DND-41 (cell line): Measurements from ENCODE around the gene MYCBP2.

ENCODE experiments used
- ATAC-seq: fragments of 200-7000 bp; cut with Tn5 transposase; 3 replicates; pipeline ENCODE4 v1.9.1; 2021; ENCODE audit warnings: low read depth; ENCODE audit not compliant: insufficient read depth
- DNase-seq: peaks from one replicate; pipeline ENCODE4 v3.0.0-alpha.2; 2020
- H2AFZ ChIP-seq: 2 replicates; pipeline ENCODE4 v1.6.0; 2012; ENCODE audit warnings: low read depth, low read length
- H3K27ac ChIP-seq: 2 replicates; pipeline ENCODE4 v1.5.1; 2012; ENCODE audit warnings: low read length, inconsistent platforms
- H3K27me3 ChIP-seq: fragments of 200-600 bp; sonication (generic); 2 replicates; pipeline ENCODE4 v1.6.0; 2012; ENCODE audit warnings: low read length, mild to moderate bottlenecking, inconsistent platforms; ENCODE audit not compliant: insufficient read depth, poor library complexity
- H3K36me3 ChIP-seq: 2 replicates; pipeline ENCODE4 v1.5.1; 2012; ENCODE audit warnings: low read length, inconsistent platforms; ENCODE audit not compliant: insufficient read depth
- H3K4me1 ChIP-seq: 2 replicates; pipeline ENCODE4 v1.5.1; 2012; ENCODE audit warnings: mild to moderate bottlenecking, low read length; ENCODE audit not compliant: insufficient read depth
- H3K4me2 ChIP-seq: 2 replicates; pipeline ENCODE4 v1.6.0; 2012; ENCODE audit warnings: mild to moderate bottlenecking, moderate library complexity, low read length, inconsistent platforms; ENCODE audit not compliant: insufficient read depth
- H3K4me3 ChIP-seq, 2 experiments: fragments of 200-600 bp in 1 of 2; shearing (Covaris generic) in 1 of 2; 2 replicates each; pipeline ENCODE4 v1.5.1; 2012 to 2016; ENCODE audit warnings: inconsistent platforms in 2 of 2, low read length in 2 of 2, mild to moderate bottlenecking in 2 of 2, low read depth in 1 of 2, moderate library complexity in 1 of 2
- H3K79me2 ChIP-seq: 2 replicates; pipeline ENCODE4 v1.6.0; 2012; ENCODE audit warnings: low read length, inconsistent platforms; ENCODE audit not compliant: insufficient read depth
- H3K9ac ChIP-seq: 2 replicates; pipeline ENCODE4 v1.6.0; 2012; ENCODE audit warnings: low read depth, mild to moderate bottlenecking, inconsistent platforms, low read length, moderate library complexity
- H3K9me3 ChIP-seq: 2 replicates; pipeline ENCODE4 v1.5.1; 2012; ENCODE audit warnings: low read length, moderate library complexity, mild to moderate bottlenecking, inconsistent platforms; ENCODE audit not compliant: insufficient read depth, severe bottlenecking
- H4K20me1 ChIP-seq: 2 replicates; pipeline ENCODE4 v1.6.0; 2012; ENCODE audit warnings: low read length; ENCODE audit not compliant: insufficient read depth
- EZH2 ChIP-seq: IDR thresholded peaks from 3 replicates; pipeline ENCODE4 v1.6.1; 2012; ENCODE audit warnings: borderline replicate concordance, low read depth, mild to moderate bottlenecking, moderate library complexity, low read length, inconsistent platforms; ENCODE audit not compliant: severe bottlenecking
- TF ChIP-seq, protein P1 (sequence below): IDR thresholded peaks from 2 replicates; pipeline ENCODE4 v1.5.1; 2012; ENCODE audit warnings: borderline replicate concordance, low read length, moderate library complexity, mild to moderate bottlenecking; ENCODE audit not compliant: poor library complexity, severe bottlenecking; ENCODE audit errors: extremely low read depth

The MYCBP2 gene

DNA sequence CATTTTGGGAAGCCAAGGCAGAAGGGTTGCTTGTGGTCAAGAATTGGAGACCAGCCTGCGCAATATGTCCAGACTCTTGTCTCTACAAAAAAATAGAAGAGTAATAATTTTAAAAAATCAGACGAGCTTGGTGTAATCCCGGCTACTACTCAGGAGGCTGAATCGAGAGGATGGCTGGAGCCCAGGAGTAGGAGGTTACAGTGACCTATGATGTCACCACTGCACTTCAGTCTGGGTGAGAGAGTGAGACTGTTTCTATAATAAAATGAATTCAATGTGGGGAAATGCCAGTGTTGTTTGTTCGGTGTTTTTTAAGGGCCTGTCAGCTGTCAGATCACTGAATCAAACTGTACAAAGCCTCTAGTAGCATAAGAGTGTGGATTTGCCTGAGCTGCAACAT lies 298.7 kb downstream of the MYCBP2 start:
- Histone ChIP-seq H3K79me2 (peaks cover 36% of the 10 kb centered on the region), H3K4me1 (peaks cover 42% of the 10 kb centered on the region), H3K9ac (no peak overlapping the region), H3K36me3 (peaks cover 10% of the 10 kb centered on the region), H3K4me3 (peak overlapping the region in 1 of 2 experiments; percentile 95; a peak in 2 of 4 replicates), H3K27ac (no peak overlapping the region), H3K9me3 (no peaks in the 10 kb centered on the region), H3K27me3 (no peaks in the 10 kb centered on the region), H2AFZ (peak overlapping the region; percentile 76; the same call in 1 of the 2 replicates), H3K4me2 (peak overlapping the region; percentile 95), H4K20me1 (peaks cover 32% of the 10 kb centered on the region)
- no peak for DNase-seq
- ATAC-seq, result no peak
- TF ChIP-seq EZH2, result no peak
- TF ChIP-seq, protein P1, sequence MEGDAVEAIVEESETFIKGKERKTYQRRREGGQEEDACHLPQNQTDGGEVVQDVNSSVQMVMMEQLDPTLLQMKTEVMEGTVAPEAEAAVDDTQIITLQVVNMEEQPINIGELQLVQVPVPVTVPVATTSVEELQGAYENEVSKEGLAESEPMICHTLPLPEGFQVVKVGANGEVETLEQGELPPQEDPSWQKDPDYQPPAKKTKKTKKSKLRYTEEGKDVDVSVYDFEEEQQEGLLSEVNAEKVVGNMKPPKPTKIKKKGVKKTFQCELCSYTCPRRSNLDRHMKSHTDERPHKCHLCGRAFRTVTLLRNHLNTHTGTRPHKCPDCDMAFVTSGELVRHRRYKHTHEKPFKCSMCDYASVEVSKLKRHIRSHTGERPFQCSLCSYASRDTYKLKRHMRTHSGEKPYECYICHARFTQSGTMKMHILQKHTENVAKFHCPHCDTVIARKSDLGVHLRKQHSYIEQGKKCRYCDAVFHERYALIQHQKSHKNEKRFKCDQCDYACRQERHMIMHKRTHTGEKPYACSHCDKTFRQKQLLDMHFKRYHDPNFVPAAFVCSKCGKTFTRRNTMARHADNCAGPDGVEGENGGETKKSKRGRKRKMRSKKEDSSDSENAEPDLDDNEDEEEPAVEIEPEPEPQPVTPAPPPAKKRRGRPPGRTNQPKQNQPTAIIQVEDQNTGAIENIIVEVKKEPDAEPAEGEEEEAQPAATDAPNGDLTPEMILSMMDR, result no peak

DNA sequence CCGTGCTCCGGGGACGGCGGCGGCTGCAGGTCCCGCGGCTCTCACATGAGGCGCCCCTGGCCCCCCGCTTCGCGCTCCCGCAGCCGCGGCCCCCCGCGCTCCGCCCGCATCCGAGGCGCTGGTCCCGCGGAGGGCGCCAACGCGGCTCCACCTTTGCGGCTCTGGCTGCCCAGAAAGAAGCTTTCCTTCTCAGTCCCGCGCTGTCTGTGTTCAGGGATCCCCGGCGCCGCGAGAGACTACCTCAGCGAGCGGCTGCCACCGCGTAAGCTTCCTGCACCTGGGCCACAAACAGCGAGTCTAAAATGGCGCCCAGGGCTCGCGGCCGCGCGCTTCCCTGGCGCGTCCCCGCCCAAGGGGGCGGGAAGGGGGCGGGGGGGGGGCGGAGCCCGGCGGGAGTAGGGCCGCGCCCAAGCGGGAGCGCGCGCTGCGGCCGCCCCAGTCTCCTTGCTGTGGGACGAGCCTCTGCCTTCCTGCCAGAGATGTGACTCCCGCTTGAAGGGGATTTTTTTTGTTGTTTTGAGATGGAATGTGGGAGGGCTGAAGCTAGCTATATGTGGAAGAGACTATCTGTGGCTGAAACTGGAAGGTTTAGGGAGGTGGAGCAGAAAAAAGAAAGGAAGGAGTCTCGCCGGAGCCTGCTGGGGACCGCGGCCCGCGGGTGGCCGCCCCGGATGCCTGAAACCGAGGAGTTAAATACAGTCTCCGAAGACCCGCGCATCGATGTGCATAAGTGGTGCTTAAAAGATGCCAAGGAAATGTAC lies 299.9 kb downstream of the MYCBP2 start, which contains the start of gene FBXL3:
Gene FBXL3, minus strand, starts transcription at position 299 of the 761 bp plus-strand sequence. CDS start 5,299 bp downstream, outside the sequence.
- H3K27ac ChIP-seq, result peak within 1 kb of the TSS; percentile 95
- peak within 1 kb of the TSS; percentile 87 to 95; a peak in 3 of 4 replicates for H3K4me3 ChIP-seq
- H4K20me1 ChIP-seq, result peaks cover 43% of the 10 kb centered on the region
- peak within 1 kb of the TSS; percentile 95 for H2AFZ ChIP-seq
- peak; percentile 88 for DNase-seq
- H3K27me3 ChIP-seq, result no peaks in the 10 kb centered on the region
- TF ChIP-seq, protein P1, result no peak
- no peak for TF ChIP-seq EZH2
- H3K36me3 ChIP-seq, result peaks cover 20% of the 10 kb centered on the region
- peaks cover 48% of the 10 kb centered on the region for H3K79me2 ChIP-seq
- peak within 1 kb of the TSS; percentile 100 for H3K9ac ChIP-seq
- H3K4me2 ChIP-seq, result peak within 1 kb of the TSS; percentile 95
- no peaks in the 10 kb centered on the region for H3K9me3 ChIP-seq
- ATAC-seq, result peak; percentile 73
- peaks cover 54% of the 10 kb centered on the region for H3K4me1 ChIP-seq

DNA sequence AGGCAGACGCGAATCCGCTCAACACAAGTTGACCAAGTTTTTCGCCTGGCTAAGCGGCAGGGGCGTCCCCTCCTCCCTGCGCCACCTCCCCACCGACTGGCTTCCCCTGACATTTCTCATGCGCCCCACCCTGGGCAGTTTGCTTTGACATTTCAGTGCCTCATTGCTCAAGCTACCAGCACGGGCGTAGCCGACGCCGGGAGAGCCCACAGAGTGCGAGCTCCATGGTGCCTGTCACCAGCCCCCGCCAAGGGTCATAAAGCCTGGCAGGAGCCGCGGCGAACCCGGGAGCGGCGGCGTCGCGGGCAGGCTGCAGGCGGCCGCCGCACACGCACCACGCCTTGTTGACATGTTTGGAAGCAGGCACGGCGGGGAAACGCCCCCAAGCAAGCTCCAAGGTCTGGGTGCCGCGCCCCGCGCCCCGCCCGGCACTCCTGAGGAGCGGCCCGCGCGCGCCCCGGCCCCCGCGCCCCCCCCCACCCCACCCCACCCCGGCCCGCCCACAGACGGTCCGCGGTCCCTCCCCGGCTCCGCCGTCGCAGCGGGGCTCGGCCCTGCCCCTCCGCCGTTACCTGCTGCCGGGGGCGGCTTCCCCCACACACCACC lies 300.5 kb downstream of the MYCBP2 start:
- H3K9me3 ChIP-seq, result no peaks in the 10 kb centered on the region
- H3K4me1 ChIP-seq, result peaks cover 58% of the 10 kb centered on the region
- H2AFZ ChIP-seq, result peak overlapping the region; percentile 95
- H3K27me3 ChIP-seq, result no peaks in the 10 kb centered on the region
- peaks cover 54% of the 10 kb centered on the region for H3K79me2 ChIP-seq
- peak overlapping the region; percentile 95 for H3K27ac ChIP-seq
- peak; percentile 73 for ATAC-seq
- peak; percentile 85 for DNase-seq
- peak overlapping the region; percentile 100 for H3K9ac ChIP-seq
- H3K4me3 ChIP-seq, result peak overlapping the region; percentile 87 to 95; a peak in 3 of 4 replicates
- peaks cover 23% of the 10 kb centered on the region for H3K36me3 ChIP-seq
- TF ChIP-seq, protein P1, result no peak
- no peak for TF ChIP-seq EZH2
- H3K4me2 ChIP-seq, result peak overlapping the region; percentile 95
- peaks cover 47% of the 10 kb centered on the region for H4K20me1 ChIP-seq
